Large intestine (tissue), 3 donors: ENCODE results near the gene DENND1A. TPM values are rescaled to one million over a fixed set of nuclear protein-coding genes. Genes with fewer than 3 reads are reported as not detected.

Experiments used
- DNase-seq, 2 donors: peaks; one replicate each; pipeline versions ENCODE4 v3.0.0 to v3.0.0-alpha.2; 2013
- H3K27ac ChIP-seq: one replicate; pipeline ENCODE4 v1.5.1; 2013; ENCODE audit warnings: low read length
- H3K27me3 ChIP-seq: 2 replicates; pipeline ENCODE4 v1.6.1; 2013; ENCODE audit warnings: low read length; ENCODE audit not compliant: control insufficient read depth, insufficient read depth
- H3K36me3 ChIP-seq: 2 replicates; pipeline ENCODE4 v1.6.1; 2013; ENCODE audit warnings: low read length; ENCODE audit not compliant: control insufficient read depth, insufficient read depth
- H3K4me1 ChIP-seq: one replicate; pipeline ENCODE4 v1.6.1; 2013; ENCODE audit warnings: low read length; ENCODE audit not compliant: control insufficient read depth, insufficient read depth
- H3K4me3 ChIP-seq: one replicate; pipeline ENCODE4 v1.5.1; 2013; ENCODE audit warnings: low read length
- H3K9me3 ChIP-seq: one replicate; pipeline ENCODE4 v1.6.1; 2013; ENCODE audit warnings: mild to moderate bottlenecking, low read depth, low read length, moderate library complexity; ENCODE audit not compliant: control insufficient read depth
- WGBS: methylation state at CpG from one replicate; pipeline ENCODE4 v1.1.5; 2013; ENCODE audit warnings: low lambda C conversion rate; ENCODE audit not compliant: insufficient coverage; 5-methylcytosine and 5-hydroxymethylcytosine counted together
- polyA plus RNA-seq: library from polyadenylated mRNA; unstranded; fragments of 120-200 nt; gene quantifications from one replicate; pipeline ENCODE4 v1.2.1, GENCODE V29; 2013

DENND1A gene
- polyA plus RNA-seq, 1 donor, result 29.7 TPM

DNA sequence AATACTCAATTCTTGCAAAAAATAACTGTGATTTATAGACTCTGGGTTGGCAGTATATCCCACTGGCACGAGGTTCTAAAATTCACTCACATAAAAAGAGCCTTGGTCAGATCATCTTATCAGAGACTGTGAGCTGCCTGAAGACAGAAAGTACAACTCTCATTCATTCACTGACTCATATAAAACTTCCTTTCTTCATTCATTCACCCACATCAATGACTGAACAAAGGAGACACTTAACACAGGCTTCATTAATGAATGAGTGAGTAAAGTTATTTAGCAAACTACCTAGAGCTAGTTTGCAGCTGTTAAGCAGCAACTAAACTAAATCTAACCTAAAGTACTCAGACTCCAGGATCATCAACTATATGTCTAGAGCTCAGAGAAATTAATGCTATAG is 214.7 kb downstream of the DENND1A start:
- Histone ChIP-seq H3K36me3 (no peaks in the 10 kb centered on the region), H3K4me1 (no peaks in the 10 kb centered on the region), H3K9me3 (no peaks in the 10 kb centered on the region), H3K27ac (no peak overlapping the region), H3K27me3 (no peaks in the 10 kb centered on the region), H3K4me3 (no peak overlapping the region)
- WGBS, result no CpG with 5 or more reads among the region's 1 CpG
- no peak for DNase-seq

DNA sequence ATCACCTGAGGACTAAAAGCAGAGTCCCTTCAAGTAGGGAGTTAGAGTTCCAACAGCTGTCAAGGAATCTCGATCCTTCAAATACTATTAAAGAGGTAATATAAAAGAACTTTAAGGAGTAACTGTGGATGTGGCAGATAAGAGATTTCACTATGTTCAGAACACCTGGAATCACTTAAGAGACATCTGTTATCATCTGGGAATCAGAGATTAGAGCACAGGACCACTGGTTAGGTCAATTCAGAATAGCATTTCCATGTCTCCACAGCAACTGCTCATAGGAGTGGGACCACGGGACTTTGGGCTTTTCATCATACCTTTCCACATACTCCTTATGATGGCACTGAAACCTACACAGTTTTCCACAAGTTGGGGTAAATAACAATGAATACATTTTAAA is 216.6 kb downstream of the DENND1A start:
- H3K9me3 ChIP-seq, result no peaks in the 10 kb centered on the region
- no peaks in the 10 kb centered on the region for H3K27me3 ChIP-seq
- no peaks in the 10 kb centered on the region for H3K36me3 ChIP-seq
- H3K4me1 ChIP-seq, result no peaks in the 10 kb centered on the region
- no CpG with 5 or more reads among the region's 2 CpGs for WGBS
- no peak for DNase-seq
- no peak overlapping the region for H3K4me3 ChIP-seq
- no peak overlapping the region for H3K27ac ChIP-seq

DNA sequence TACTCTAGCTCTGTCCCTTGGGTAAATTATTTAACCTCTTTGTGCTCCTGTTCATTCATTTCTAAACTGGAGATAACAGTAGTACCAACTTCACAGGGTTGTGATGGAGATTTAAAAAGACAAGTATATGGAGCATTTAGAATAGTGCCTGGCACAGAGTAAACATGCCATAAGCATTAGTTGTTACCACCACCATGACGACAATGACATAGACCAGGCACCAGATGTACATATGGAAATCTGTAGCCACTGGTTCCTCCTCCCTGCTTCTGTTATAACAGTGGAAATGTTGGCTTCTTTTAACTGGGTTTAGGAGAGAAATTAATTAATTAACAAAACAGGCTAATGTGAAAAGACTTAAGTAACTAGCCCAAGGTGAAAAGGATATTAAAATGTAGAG is 217.5 kb downstream of the DENND1A start:
- DNase-seq, result no peak
- no CpG with 5 or more reads among the region's 1 CpG for WGBS
- no peaks in the 10 kb centered on the region for H3K36me3 ChIP-seq
- no peak overlapping the region for H3K4me3 ChIP-seq
- no peaks in the 10 kb centered on the region for H3K27me3 ChIP-seq
- no peaks in the 10 kb centered on the region for H3K4me1 ChIP-seq
- H3K9me3 ChIP-seq, result no peaks in the 10 kb centered on the region
- H3K27ac ChIP-seq, result no peak overlapping the region

DNA sequence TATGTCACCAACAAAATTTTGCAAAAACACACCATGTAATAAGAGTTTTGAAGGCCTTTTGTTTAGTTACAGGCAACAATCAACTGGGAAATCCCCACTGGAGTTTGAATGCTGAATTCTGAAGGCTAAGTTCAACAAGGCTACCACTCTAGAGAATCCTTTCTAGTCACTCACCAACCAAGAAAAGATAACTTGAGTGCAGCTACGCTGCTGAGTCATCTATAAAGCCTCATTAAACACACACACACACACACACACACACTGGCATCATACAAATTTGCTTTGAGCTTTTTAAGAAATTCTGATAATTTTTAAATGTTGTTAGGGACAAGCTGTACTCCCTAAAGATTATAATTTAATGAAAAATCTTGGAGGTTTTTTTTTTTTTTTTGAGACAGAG is 219.6 kb downstream of the DENND1A start:
- H3K4me3 ChIP-seq, result no peak overlapping the region
- no peaks in the 10 kb centered on the region for H3K4me1 ChIP-seq
- no CpG with 5 or more reads among the region's 1 CpG for WGBS
- H3K9me3 ChIP-seq, result no peaks in the 10 kb centered on the region
- no peaks in the 10 kb centered on the region for H3K27me3 ChIP-seq
- H3K27ac ChIP-seq, result no peak overlapping the region
- H3K36me3 ChIP-seq, result no peaks in the 10 kb centered on the region
- no peak for DNase-seq

DNA sequence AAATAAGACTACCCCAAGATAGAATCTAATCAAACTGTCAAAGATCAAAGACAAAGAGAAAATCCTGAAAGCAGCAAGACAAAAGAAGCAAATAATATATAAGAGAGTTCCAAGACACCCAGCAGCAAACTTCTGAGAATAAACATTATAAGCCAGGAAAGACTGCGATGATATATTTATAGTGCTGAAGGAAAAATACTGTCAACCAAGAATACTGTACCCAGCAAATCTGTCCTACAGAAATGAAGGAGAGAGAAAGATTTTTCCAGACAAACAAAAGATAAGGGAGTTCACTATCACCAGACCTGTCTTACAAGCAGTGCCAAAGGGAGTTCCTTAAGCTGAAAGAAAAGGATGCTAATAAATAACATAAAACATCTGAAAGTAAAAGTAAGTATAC is 227.4 kb downstream of the DENND1A start:
- H3K36me3 ChIP-seq, result peaks cover 2% of the 10 kb centered on the region
- no peaks in the 10 kb centered on the region for H3K27me3 ChIP-seq
- peaks cover 19% of the 10 kb centered on the region for H3K9me3 ChIP-seq
- no peak for DNase-seq
- WGBS, result 100% methylated on average over 1 of the region's 1 CpG
- H3K27ac ChIP-seq, result no peak overlapping the region
- no peaks in the 10 kb centered on the region for H3K4me1 ChIP-seq
- H3K4me3 ChIP-seq, result no peak overlapping the region

DNA sequence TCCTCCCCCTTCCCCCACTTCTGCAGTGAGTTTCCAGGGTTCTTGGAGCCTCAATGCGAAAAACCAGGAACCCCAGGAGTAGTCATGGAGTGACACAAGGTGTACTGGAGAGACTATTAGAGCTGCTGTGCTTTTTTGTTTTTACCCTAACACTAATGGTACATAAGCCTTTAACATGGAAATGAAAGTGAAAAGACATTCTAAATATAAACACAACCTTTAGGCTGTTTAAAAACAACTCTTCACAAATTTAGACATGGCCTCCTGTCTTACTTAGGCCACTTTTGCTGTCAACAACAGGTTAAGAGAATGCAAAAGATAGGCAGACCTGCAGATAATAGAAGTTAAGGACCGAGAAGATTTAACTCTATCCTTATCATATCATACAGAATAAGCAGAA is 232.2 kb downstream of the DENND1A start:
- Histone ChIP-seq H3K36me3 (no peaks in the 10 kb centered on the region), H3K4me3 (no peak overlapping the region), H3K27me3 (no peaks in the 10 kb centered on the region), H3K9me3 (peaks cover 11% of the 10 kb centered on the region), H3K27ac (no peak overlapping the region), H3K4me1 (no peaks in the 10 kb centered on the region)
- DNase-seq, result no peak
- no CpG with 5 or more reads among the region's 2 CpGs for WGBS

DNA sequence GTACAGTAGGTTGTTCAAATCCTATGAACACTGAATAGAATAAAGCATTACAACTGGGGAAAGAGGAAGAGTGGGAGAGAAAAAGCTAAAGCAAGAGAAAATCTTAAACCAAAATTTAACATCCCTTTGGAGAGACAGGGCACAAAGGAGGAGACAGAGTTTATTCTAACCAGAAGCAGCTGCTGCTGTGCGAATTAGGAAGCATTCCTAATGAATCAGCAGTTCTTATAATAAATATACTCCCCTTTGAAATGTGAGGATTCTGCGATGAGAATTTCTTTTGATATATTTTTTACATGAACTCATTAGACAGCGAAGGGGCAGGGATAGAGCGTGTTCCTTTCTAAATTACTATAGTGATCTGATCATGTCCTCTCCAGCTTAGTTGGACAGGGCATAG is 233.4 kb downstream of the DENND1A start:
- DNase-seq, result no peak
- peaks cover 4% of the 10 kb centered on the region for H3K9me3 ChIP-seq
- H3K4me1 ChIP-seq, result no peaks in the 10 kb centered on the region
- H3K27ac ChIP-seq, result no peak overlapping the region
- no peaks in the 10 kb centered on the region for H3K27me3 ChIP-seq
- H3K36me3 ChIP-seq, result peaks cover 3% of the 10 kb centered on the region
- H3K4me3 ChIP-seq, result no peak overlapping the region
- WGBS, result 70% methylated on average over 2 of the region's 4 CpGs

DNA sequence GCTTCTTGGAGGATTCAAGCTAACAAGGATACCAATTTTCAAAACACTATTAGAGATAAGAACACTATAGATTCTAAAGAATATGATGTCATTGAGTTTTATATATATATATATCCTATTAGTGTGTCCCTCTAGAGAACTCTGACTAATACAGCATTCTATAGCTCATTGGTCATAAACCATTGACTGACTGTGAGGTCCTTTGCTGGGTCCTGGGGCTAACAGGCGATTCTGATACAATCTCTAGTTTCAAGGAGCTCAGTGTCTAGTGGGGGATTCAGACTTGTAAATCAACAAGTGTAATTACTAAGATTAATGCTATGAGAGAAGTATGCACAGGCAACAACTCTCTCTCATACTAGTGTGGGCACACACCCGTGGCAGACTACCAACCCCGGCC is 234.5 kb downstream of the DENND1A start:
- no peak for DNase-seq
- no peaks in the 10 kb centered on the region for H3K4me1 ChIP-seq
- no peak overlapping the region for H3K4me3 ChIP-seq
- H3K9me3 ChIP-seq, result no peaks in the 10 kb centered on the region
- no CpG with 5 or more reads among the region's 3 CpGs for WGBS
- H3K36me3 ChIP-seq, result peaks cover 3% of the 10 kb centered on the region
- no peak overlapping the region for H3K27ac ChIP-seq
- peaks cover 3% of the 10 kb centered on the region for H3K27me3 ChIP-seq

DNA sequence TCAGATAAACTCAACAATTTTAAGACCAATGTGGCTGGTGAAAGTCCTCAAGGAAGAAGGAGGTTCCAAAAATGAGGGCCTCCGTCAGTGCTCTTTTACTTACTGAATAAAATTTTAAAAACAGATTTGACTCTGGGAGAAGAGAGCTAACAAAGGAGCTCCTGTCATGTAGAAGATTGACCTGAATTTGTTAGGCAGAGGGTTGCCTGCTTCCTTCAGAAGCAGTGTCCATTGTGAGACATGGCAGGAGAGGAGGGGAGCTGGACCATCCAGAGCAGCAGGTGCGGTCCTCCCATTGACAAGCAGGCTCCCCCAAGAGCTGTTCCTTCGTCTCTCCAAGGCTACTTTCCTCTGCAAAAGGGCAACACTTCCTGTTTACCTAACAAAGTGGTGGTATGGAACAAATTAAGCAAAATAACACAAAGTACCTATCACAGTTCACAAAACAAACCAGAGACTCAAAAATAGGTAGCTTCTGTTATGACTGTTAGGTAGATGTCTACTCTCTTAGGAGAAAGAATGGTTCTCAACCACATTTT is 238.1 kb downstream of the DENND1A start:
- Histone ChIP-seq H3K9me3 (no peaks in the 10 kb centered on the region), H3K36me3 (peaks cover 3% of the 10 kb centered on the region), H3K4me3 (no peak overlapping the region), H3K27me3 (peaks cover 9% of the 10 kb centered on the region), H3K27ac (no peak overlapping the region), H3K4me1 (no peaks in the 10 kb centered on the region)
- DNase-seq, result no peak
- WGBS, result no CpG with 5 or more reads among the region's 3 CpGs

DNA sequence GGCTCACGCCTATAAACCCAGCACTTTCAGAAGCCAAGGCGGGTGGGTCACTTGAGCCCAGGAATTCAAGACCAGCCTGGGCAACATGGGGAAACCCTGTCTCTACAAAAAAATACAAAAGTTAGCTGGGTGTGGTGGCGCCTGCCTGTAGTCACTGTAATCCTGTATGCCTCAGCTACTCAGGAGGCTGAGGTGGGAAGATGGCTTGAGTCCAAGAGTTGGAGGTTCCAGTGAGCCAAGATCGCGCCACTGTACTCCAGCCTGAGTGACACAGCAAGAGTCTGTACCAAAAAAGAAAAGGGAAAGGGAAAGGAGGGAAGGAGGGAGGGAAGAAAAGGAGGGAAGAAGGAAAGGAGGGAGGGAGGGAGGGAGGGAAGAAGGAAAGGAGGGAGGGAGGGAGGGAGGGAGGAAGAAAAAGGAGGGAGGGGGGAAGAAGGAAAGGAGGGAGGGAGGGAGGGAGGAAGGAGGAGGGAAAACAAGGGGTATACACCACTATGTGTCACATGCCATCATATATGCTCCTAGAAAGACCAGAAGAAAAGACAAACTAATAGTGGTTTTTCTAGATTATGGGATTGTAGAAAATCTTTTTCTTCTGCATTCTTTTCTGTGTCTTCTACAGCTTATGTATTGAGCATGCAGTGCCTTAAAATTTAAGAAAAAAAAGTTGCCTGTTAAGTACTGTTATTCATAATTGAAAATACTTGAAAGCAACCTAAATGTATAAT is 240.1 kb downstream of the DENND1A start:
- H3K9me3 ChIP-seq, result no peaks in the 10 kb centered on the region
- H3K4me1 ChIP-seq, result no peaks in the 10 kb centered on the region
- no peak overlapping the region for H3K27ac ChIP-seq
- H3K4me3 ChIP-seq, result no peak overlapping the region
- peaks cover 3% of the 10 kb centered on the region for H3K36me3 ChIP-seq
- no peak for DNase-seq
- WGBS, result no CpG with 5 or more reads among the region's 5 CpGs
- H3K27me3 ChIP-seq, result peaks cover 11% of the 10 kb centered on the region

DNA sequence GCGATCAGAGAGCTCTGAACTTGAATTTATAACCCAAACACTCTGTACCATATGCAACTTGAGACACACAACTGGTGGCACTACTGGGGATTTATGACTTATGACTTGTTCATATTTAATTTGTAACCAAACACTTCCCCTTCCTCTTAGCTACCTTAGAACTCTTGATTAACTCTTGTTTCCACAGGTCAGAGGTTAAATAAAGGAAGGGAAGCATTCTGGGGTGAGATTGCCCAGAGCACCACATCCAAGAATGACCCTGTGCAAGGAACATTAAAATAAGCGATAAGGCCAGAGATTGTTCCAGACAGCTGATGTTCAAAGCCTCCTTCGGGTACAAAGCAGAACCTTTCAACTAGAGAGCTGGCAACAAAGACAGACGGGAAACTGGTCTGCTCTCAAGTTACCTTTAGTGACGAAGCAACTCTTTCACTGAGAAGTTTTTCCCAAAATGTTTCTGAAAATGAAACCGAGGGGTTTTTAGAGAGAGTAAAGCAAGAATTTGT is 242.6 kb downstream of the DENND1A start:
- no peak overlapping the region for H3K4me3 ChIP-seq
- no peaks in the 10 kb centered on the region for H3K9me3 ChIP-seq
- H3K36me3 ChIP-seq, result peaks cover 6% of the 10 kb centered on the region
- peaks cover 17% of the 10 kb centered on the region for H3K27me3 ChIP-seq
- no peak for DNase-seq
- H3K27ac ChIP-seq, result no peak overlapping the region
- H3K4me1 ChIP-seq, result no peaks in the 10 kb centered on the region
- WGBS, result 14% methylated on average over 1 of the region's 6 CpGs
